ENCODE measurements around the gene ASAP3. TPM values are rescaled to one million over a fixed set of nuclear protein-coding genes. Genes with fewer than 3 reads are reported as not detected.

ASAP3 gene
- total and polyA plus RNA-seq, 9 of the 15 experiments (the other 6 are each of a cell fraction or from before 2014, with no cell fraction given) = 1.7 to 31.2 (median 17.4) TPM

GRCh38 chr1:23477359-23478144 lies 6.4 kb downstream of the ASAP3 start:
- H3K9me1 ChIP-seq (ENCODE audit: control insufficient read depth, insufficient read depth, low read length) = no peaks in the 10 kb centered on the region
- no peak overlapping the region for H2AFZ ChIP-seq (ENCODE audit: low read depth, low read length)
- H4K20me1 ChIP-seq (replicated peaks; ENCODE audit: control insufficient read depth, insufficient read depth, low read length) = 0 out of 2 replicates have a peak, but pooled peaks cover 3% of the 10 kb centered on the region
- no peak for DNase-seq (ENCODE audit: extremely low read depth in 1 of 4, low spot score in 3 of 4)
- ChIA-PET CTCF (ENCODE audit: low intra/inter-chr PET ratio) (no interaction called here), POLR2A (interaction anchor here (0.6 kb wide), 1 partner anchor 107 kb away, joined by 3 read pairs; no protein-coding TSS in a partner anchor)
- no peak overlapping the region for H3K4me2 ChIP-seq (ENCODE audit: insufficient read depth, low read length)
- TF ChIP-seq IRF2 (CRISPR knock-in tag; IDR thresholded peaks at IDR 0.05) = 0 out of 2 replicates have a peak, but pooled peaks have one; percentile 12
- no peak for TF ChIP-seq ZNF431 (CRISPR knock-in tag; IDR thresholded peaks at IDR 0.05)
- no peak for TF ChIP-seq SNIP1 (IDR thresholded peaks at IDR 0.05; ENCODE audit: low read depth)
- TF ChIP-seq ZNF584 (CRISPR knock-in tag; IDR thresholded peaks at IDR 0.05; ENCODE audit: low read depth) = no peak
- H3K27ac ChIP-seq (ENCODE audit: extremely low read depth, low read depth, low read length) = no peak overlapping the region
- no peaks in the 10 kb centered on the region for H3K27me3 ChIP-seq (ENCODE audit: control insufficient read depth in 2 of 2, insufficient read depth in 2 of 2, low read length in 2 of 2)
- in situ Hi-C loops (cut with MboI) (no loop called here), intact Hi-C loops (cut with micrococcal nuclease) (no loop called here)
- no peak for FAIRE-seq
- H3K9ac ChIP-seq (ENCODE audit: insufficient read depth in 1 of 2, low read depth in 2 of 2, low read length in 2 of 2) = peak overlapping the region in 1 of 2 experiments; percentile 46; a peak in 2 of 4 replicates
- H3K36me3 ChIP-seq (ENCODE audit: control insufficient read depth, insufficient read depth, low read length) = peaks cover 5% of the 10 kb centered on the region; the same call in 1 of the 3 replicates
- 78% methylated on average over 10 of the region's 10 CpGs for WGBS (ENCODE audit: insufficient coverage, low coverage, missing lambda C conversion rate)
- no TSS peak for BruUV-seq (replicated peaks)
- H3K79me2 ChIP-seq (ENCODE audit: control insufficient read depth, insufficient read depth, low read length) = peaks cover 5% of the 10 kb centered on the region; the same call in 1 of the 3 replicates
- no peaks in the 10 kb centered on the region for H3K9me3 ChIP-seq (replicated peaks; ENCODE audit: control insufficient read depth, insufficient read depth, low read depth, low read length)
- ATAC-seq = no peak
- peaks cover 28 to 32% of the 10 kb centered on the region in 2 experiments for H3K4me1 ChIP-seq (replicated peaks in 1 of 2; ENCODE audit: control insufficient read depth in 2 of 2, insufficient read depth in 2 of 2, low read length in 2 of 2)
- H3K4me3 ChIP-seq = no peak overlapping the region

- BruUV-seq (replicated peaks) = no TSS peak
- Histone ChIP-seq H3K9me3 (replicated peaks; ENCODE audit: control insufficient read depth, insufficient read depth, low read depth, low read length) (no peaks in the 10 kb centered on the region), H3K9me1 (ENCODE audit: control insufficient read depth, insufficient read depth, low read length) (no peaks in the 10 kb centered on the region), H3K27me3 (ENCODE audit: control insufficient read depth in 2 of 2, insufficient read depth in 2 of 2, low read length in 2 of 2) (no peaks in the 10 kb centered on the region), H3K9ac (ENCODE audit: insufficient read depth in 1 of 2, low read depth in 2 of 2, low read length in 2 of 2) (no peak overlapping the region), H3K27ac (ENCODE audit: extremely low read depth, low read depth, low read length) (no peak overlapping the region), H2AFZ (ENCODE audit: low read depth, low read length) (no peak overlapping the region), H3K4me2 (ENCODE audit: insufficient read depth, low read length) (no peak overlapping the region), H3K4me1 (replicated peaks in 1 of 2; ENCODE audit: control insufficient read depth in 2 of 2, insufficient read depth in 2 of 2, low read length in 2 of 2) (peaks cover 24 to 25% of the 10 kb centered on the region in 2 experiments), H4K20me1 (replicated peaks; ENCODE audit: control insufficient read depth, insufficient read depth, low read length) (0 out of 2 replicates have a peak, but pooled peaks cover 7% of the 10 kb centered on the region), H3K4me3 (no peak overlapping the region), H3K36me3 (ENCODE audit: control insufficient read depth, insufficient read depth, low read length) (peaks cover 5% of the 10 kb centered on the region; the same call in 1 of the 3 replicates), H3K79me2 (ENCODE audit: control insufficient read depth, insufficient read depth, low read length) (peaks cover 5% of the 10 kb centered on the region; the same call in 1 of the 3 replicates)
- ChIA-PET POLR2A (interaction anchor here (0.6 to 1.7 kb wide), 5 partner anchors 9 to 31 kb away, joined by 3 to 6 read pairs (median 3); partner anchors contain the start of gene ASAP3), CTCF (ENCODE audit: low intra/inter-chr PET ratio) (no interaction called here)
- intact Hi-C loops (cut with micrococcal nuclease) = no loop called here
- ATAC-seq (no peak), FAIRE-seq (no peak), DNase-seq (ENCODE audit: extremely low read depth in 1 of 4, low spot score in 3 of 4) (no peak)
- 60% methylated on average over 3 of the region's 3 CpGs for WGBS (ENCODE audit: insufficient coverage, low coverage, missing lambda C conversion rate)
- in situ Hi-C loops (cut with MboI) = no loop called here
- TF ChIP-seq HOXB6 (CRISPR knock-in tag; IDR thresholded peaks at IDR 0.05; ENCODE audit: borderline replicate concordance) = no peak
- no peak for TF ChIP-seq ZNF431 (CRISPR knock-in tag; IDR thresholded peaks at IDR 0.05)
- TF ChIP-seq HDGF (IDR thresholded peaks at IDR 0.05) = no peak
- TF ChIP-seq MAX (CRISPR knock-in tag; IDR thresholded peaks at IDR 0.05) = no peak
- TF ChIP-seq POLR3G (IDR thresholded peaks at IDR 0.05; ENCODE audit: extremely low read depth, insufficient read length, insufficient replicate concordance) = no peak
- no peak for TF ChIP-seq ZNF134 (CRISPR knock-in tag; conservative IDR thresholded peaks at IDR 0.05)
- TF ChIP-seq ILK (tag; IDR thresholded peaks at IDR 0.05; ENCODE audit: borderline replicate concordance, low read depth) = no peak
- TF ChIP-seq RFX7 (CRISPR knock-in tag; IDR thresholded peaks at IDR 0.05) = no peak
- TF ChIP-seq ZNF445 (CRISPR knock-in tag; IDR thresholded peaks at IDR 0.05; ENCODE audit: low read depth) = no peak
These were observed 8.3 kb downstream of the ASAP3 start for GRCh38 chr1:23475641-23476040.
